GM12875 (cell line): Measurements from ENCODE around the gene PCBP3.
"Not testable (repeated sequence)": the region's sequence is repeated elsewhere in the genome, so short reads cannot be mapped to it uniquely, and the experiment has no call there.

ENCODE experiments used
- H3K4me3 ChIP-seq: one replicate; pipeline ENCODE4 v1.5.1; 2011; ENCODE audit warnings: low read depth, low read length, control low read depth
- TF ChIP-seq, protein P1 (sequence below): IDR thresholded peaks from 2 replicates; pipeline ENCODE4 v1.5.1; 2011; ENCODE audit warnings: low read depth, mild to moderate bottlenecking, control low read depth, inconsistent platforms, low read length, moderate library complexity, borderline replicate concordance; ENCODE audit not compliant: insufficient read depth

The PCBP3 gene

DNA sequence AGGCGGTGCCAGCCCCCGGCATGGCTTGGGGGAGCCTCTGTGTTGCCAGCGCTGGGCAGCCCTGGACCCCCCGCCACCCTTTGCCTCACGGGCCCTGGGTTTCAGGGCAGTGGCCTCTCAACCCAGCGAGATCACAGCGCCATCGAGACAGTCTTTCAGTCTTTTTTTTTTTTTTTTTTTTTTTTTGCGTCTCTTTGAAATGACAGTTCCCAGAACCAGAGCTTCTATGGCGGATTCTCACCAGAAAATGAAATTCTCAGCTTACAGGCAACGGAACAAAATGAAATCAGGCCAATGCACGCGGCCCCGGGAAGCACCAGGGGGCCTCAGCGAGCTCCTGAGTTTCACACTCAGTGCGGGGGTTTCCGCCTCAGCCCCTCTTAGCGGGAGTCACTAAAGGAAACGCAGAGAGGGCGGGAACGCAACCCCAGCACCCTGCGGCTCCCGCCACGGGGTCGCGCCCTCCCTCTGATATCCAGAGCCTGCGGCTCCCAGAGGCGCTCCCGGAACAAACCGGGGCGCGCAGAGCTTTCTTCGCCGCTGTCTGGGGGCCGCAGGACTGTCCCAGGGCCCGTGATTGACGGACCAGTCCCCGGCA lies 330.0 kb downstream of the PCBP3 start:
- peak overlapping the region; percentile 38 for H3K4me3 ChIP-seq
- TF ChIP-seq, protein P1, sequence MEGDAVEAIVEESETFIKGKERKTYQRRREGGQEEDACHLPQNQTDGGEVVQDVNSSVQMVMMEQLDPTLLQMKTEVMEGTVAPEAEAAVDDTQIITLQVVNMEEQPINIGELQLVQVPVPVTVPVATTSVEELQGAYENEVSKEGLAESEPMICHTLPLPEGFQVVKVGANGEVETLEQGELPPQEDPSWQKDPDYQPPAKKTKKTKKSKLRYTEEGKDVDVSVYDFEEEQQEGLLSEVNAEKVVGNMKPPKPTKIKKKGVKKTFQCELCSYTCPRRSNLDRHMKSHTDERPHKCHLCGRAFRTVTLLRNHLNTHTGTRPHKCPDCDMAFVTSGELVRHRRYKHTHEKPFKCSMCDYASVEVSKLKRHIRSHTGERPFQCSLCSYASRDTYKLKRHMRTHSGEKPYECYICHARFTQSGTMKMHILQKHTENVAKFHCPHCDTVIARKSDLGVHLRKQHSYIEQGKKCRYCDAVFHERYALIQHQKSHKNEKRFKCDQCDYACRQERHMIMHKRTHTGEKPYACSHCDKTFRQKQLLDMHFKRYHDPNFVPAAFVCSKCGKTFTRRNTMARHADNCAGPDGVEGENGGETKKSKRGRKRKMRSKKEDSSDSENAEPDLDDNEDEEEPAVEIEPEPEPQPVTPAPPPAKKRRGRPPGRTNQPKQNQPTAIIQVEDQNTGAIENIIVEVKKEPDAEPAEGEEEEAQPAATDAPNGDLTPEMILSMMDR = peak; percentile 57; the same call in 1 of the 2 replicates

DNA sequence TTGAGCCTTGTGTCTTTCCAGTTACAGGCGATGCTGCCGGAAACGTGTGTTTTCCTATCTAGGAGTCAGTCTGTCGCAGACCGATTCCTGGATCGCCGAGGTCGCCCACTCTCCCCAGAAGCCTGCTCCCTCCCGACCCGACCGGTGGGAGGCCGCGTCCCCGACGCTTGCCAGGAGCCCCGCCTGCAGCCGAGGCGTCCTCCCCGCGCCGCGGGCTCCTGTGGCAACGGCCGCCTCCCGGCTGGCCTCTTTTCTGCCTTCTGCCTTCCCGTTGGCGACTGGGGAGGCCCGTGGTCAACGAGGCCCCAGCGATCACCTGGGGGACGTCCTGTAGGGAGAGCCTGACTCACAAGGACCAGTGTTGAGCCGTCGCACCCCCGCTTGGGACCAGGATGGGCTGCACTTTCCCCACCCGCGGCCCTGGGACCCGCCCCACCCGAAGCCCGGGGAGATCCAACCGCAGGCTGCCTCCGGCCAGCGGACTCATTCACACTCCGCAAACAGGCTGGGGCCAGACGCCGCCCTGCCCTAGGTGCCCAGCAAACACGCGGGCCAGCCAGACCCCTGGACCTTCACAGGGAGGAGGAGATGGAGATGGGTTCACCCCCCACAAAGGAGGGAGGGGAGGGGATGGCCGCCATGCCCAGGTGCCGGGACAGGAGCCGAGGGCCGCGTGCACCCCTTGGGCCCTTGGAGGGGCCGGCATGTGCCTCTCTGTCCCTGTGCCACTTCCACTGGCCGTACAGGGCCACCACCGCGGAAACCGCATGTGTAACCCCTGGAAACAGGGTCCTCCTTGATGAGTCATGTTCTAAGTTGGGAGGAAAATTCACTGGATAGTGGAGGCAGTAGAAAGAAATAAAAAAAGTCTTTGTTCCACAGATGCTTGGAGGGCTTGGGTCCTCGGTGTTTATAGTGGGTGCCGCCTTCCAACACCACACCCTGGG lies 330.8 kb downstream of the PCBP3 start:
- TF ChIP-seq, protein P1 = no peak
- H3K4me3 ChIP-seq = peak overlapping the region; percentile 38

DNA sequence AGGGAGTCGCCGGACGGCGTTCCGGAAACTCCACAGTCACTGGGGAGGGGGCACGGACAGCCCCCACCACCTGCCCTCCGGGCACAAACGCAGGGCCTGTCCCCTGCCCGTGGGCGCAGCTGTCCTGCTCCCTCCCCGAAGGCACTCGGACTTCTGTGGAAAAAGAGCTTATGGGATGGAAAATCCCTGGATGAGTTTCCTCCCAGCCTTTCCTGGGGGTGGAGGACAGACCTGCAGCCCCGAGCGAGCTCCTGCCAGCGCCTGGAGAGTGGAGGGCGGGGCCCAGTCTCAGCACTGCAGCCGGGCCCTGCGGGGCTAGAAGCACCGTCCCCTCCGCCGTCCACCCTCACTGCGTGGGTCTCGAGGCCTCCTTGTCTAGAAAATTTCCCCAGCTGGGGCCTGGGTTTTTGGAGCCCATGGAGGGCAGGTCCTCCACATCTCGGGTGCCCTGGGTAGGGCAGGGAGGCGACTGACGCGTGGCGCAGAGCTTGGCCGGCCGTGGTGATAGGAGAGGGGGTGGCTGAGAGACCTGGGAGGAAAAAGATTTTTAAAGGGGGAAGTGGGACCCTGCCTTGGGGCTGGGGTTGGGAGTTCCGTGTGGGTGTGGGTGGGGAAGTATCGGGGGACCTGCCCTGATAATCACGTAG lies 331.6 kb downstream of the PCBP3 start:
- no peak overlapping the region for H3K4me3 ChIP-seq
- TF ChIP-seq, protein P1 = no peak

DNA sequence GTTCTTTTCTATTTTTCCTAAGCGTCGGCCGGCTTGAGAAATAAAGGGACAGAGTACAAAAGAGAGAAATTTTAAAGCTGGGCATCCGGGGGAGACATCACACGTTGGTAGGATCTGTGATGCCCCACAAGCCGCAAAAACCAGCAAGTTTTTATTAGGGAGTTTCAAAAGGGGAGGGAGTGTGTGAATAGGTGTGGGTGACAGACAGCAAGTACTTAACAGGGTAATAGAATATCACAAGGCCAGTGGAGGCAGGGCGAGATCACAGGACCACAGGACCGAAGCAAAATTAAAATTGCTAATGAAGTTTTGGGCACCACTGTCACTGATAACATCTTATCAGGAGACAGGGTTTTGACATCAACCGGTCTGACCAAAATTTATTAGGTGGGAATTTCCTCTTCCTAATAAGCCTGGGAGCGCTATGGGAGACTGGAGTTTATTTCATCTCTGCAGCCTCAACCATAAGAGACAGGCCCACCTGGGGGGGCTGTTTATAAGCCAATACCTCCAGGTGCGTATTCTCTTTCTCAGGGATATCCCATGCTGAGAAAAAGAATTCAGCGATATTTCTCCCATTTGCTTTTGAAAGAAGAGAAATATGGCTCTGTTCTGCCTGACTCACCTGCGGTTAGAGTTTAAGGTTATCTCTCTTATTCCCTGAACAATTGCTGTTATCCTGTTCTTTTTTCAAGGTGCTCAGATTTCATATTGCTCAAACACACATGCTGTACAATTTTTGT lies 332.3 kb downstream of the PCBP3 start:
- not testable (repeated sequence) for H3K4me3 ChIP-seq

DNA sequence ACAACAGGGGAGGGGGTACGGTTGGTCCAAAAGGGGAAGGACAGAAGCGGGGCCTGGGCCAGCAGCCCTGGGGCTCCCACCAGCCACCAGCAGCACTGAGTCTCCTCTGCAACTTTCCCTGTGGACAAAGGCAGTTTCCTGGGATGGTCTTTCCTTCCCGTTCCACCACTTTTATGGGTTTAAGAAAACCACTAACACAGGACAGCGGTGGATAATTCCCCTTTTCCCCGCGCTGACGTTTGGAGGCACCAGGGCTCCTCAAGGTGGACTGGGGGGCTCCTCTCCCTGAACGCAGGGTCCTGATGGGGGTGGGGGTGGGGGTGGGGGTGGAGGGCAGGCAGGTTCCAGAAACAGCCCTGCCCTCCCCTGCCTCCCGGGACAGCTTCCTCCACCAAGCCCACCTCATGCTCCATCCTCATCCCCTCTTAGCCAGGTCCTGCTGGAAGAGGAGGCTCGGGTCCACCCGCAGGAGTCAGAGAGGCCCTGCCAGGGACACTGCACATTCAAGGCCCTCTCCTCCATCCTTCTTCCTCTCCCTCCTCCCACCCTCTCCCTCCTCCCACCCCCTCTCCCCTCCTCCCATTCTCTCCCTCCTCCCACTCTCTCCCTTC lies 333.3 kb downstream of the PCBP3 start:
- H3K4me3 ChIP-seq = no peak overlapping the region
- TF ChIP-seq, protein P1 = no peak

DNA sequence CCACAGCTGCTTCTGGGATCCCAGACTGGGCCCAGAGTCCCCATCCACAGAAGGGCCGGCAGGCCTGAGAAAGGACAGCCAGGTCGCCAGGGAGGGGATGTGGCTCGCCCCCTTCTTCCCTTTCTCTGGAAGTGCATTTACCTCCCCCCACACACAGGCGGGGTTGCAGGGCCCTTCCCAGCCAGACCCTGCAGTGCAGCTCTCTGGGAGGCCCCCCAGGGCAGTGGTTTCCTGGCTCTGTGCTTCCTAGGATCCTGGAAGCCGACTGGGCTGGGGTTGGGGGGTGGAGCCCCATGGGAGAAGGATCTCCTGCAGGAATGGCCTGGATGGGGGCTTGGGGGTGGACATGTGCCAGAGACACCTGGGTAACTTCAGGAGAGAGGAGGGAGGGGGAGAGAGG lies 333.9 kb downstream of the PCBP3 start:
- no peak overlapping the region for H3K4me3 ChIP-seq
- TF ChIP-seq, protein P1 = no peak
